Measurements from ENCODE around the gene PTP4A1. TPM values are rescaled to one million over a fixed set of nuclear protein-coding genes. Genes with fewer than 3 reads are reported as not detected.
A peak's percentile ranks its signal among the peaks of the same experiment; 100 is the strongest.
"Not testable (repeated sequence)": the region's sequence is repeated elsewhere in the genome, so short reads cannot be mapped to it uniquely, and the experiment has no call there.

The PTP4A1 gene
- total RNA-seq (11.2 TPM), polyA plus RNA-seq (ENCODE audit: insufficient read depth in 1 of 8, insufficient read length in 8 of 8, low replicate concordance in 1 of 8) (10 to 100 TPM; 22.6 to 32.9 (median 24.2) TPM)
- long read RNA-seq, donor 1, partial matches to known transcripts: 0 of 3 reads
- long read RNA-seq, donor 1, other reads (novel, unspliced or antisense): 0 of 3 reads
- long read RNA-seq, donor 2: 0 reads
- long read RNA-seq, donor 3, partial matches to known transcripts: 0 of 4 reads
- long read RNA-seq, donor 3, other reads (novel, unspliced or antisense): 0 of 4 reads
- long read RNA-seq, donor 4, partial matches to known transcripts: 0 of 4 reads
- long read RNA-seq, donor 4, other reads (novel, unspliced or antisense): 0 of 4 reads
- long read RNA-seq, donor 5, transcript PTP4A1-203 (5 exons, 2,203 nt): major isoform, 15 of 15 reads
- long read RNA-seq, donor 5, partial matches to known transcripts: 0 of 15 reads
- long read RNA-seq, donor 5, other reads (novel, unspliced or antisense): 0 of 15 reads
- long read RNA-seq, donor 6, partial matches to known transcripts: 28 of 29 reads
- long read RNA-seq, donor 6, other reads (novel, unspliced or antisense): 0 of 29 reads
- long read RNA-seq, donor 7, transcript PTP4A1-203 (5 exons, 2,203 nt): major isoform, 5 of 5 reads
- long read RNA-seq, donor 7, partial matches to known transcripts: 0 of 5 reads
- long read RNA-seq, donor 7, other reads (novel, unspliced or antisense): 0 of 5 reads
- long read RNA-seq, donor 8, transcript PTP4A1-203 (5 exons, 2,203 nt): major isoform, 5 of 5 reads
- long read RNA-seq, donor 8, partial matches to known transcripts: 0 of 5 reads
- long read RNA-seq, donor 8, other reads (novel, unspliced or antisense): 0 of 5 reads
- long read RNA-seq, donor 9, partial matches to known transcripts: 0 of 1 reads
- long read RNA-seq, donor 9, other reads (novel, unspliced or antisense): 0 of 1 reads
- long read RNA-seq, donor 10, transcript PTP4A1-203 (5 exons, 2,203 nt): major isoform, 8 of 8 reads
- long read RNA-seq, donor 10, partial matches to known transcripts: 0 of 8 reads
- long read RNA-seq, donor 10, other reads (novel, unspliced or antisense): 0 of 8 reads
- long read RNA-seq, donor 11, transcript PTP4A1-203 (5 exons, 2,203 nt): major isoform, 5 of 5 reads
- long read RNA-seq, donor 11, partial matches to known transcripts: 0 of 5 reads
- long read RNA-seq, donor 11, other reads (novel, unspliced or antisense): 0 of 5 reads

DNA sequence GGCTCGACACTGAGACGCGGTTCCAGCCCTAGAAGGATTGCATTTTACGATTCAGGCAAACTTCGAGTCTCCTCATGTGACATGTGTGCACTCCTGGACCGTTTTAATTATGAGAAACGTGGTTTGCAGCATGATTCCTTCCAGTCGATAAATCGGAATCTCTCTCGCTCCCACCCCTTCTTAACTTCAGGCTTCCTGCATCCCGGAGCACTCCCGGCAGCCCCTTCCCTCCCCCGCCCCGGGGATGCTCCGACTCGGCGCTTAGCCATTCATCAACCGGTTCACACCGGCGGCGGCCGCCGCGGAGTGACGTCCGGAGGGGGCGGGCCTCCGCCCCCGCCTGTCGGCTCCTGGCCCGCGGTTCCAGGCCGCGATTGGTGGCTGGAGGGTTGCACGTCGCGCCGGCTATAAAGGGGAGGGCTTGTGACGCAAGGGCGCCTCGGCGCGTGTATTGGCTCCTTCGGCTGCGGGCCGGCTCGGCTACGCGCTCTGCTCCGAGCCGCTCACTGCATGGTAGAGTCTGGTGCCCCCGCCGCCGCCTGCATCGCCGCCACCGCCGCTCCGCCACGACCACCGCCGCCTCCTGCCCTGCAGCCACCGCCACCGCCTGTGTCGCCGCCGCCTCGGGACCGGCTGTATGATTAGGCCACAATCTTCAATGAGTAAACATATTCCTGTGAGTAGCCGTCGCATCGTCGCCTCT lies at the start of gene PTP4A1, which contains the start of gene LOC128125822:
Gene PTP4A1 (plus strand): TSS at position 437 of the 703 bp plus-strand sequence. CDS start 4,401 bp downstream, outside the sequence.
Gene LOC128125822 (plus strand): TSS at position 437 of the 703 bp plus-strand sequence.
- 0% methylated on average over 73 of the region's 73 CpGs for WGBS (ENCODE audit: insufficient coverage)
- H3K9me3 ChIP-seq (replicated peaks; ENCODE audit: control insufficient read depth, low read depth, low read length): no peaks in the 10 kb centered on the region

DNA sequence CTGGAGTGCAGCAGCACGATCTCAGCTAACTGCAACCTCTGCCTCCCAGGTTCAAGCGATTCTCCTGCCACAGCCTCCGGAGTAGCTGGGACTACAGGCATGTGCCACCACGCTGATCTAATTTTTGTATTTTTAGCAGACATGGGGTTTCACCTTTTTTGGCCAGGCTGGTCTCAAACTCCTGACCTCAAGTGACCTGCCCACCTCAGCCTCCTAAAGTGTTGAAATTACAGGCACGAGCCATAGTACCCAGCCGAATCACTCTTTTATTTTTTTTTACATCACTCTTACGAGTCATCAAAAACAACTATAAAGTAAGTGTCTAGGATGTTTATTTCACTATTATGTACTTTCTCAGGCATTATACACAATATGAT lies 49.4 kb upstream of the PTP4A1 start:
- not testable (repeated sequence) for H3K27me3 ChIP-seq (ENCODE audit: control insufficient read depth, insufficient read depth, low read length); DNase-seq; H3K4me3 ChIP-seq (ENCODE audit: low read length); H3K36me3 ChIP-seq (ENCODE audit: control insufficient read depth, insufficient read depth, low read length); H3K27ac ChIP-seq (ENCODE audit: low read length); H3K4me1 ChIP-seq (ENCODE audit: control insufficient read depth, insufficient read depth, low read length); H3K9me3 ChIP-seq (replicated peaks; ENCODE audit: control insufficient read depth, low read depth, low read length)
- WGBS (ENCODE audit: insufficient coverage): 95% methylated on average over 4 of the region's 7 CpGs

More for the DNA sequence above, at the start of gene PTP4A1, which contains the start of gene LOC128125822:
- peak within 1 kb of the TSS; percentile 87 for H3K4me3 ChIP-seq (ENCODE audit: low read length)
- H3K4me1 ChIP-seq (ENCODE audit: control insufficient read depth, insufficient read depth, low read length): peaks cover 7% of the 10 kb centered on the region
- DNase-seq: peak; percentile 99
- peak within 1 kb of the TSS; percentile 98 for H3K27ac ChIP-seq (ENCODE audit: low read length)
- no peaks in the 10 kb centered on the region for H3K27me3 ChIP-seq (ENCODE audit: control insufficient read depth, insufficient read depth, low read length)
- peaks cover 3% of the 10 kb centered on the region for H3K36me3 ChIP-seq (ENCODE audit: control insufficient read depth, insufficient read depth, low read length)

DNA sequence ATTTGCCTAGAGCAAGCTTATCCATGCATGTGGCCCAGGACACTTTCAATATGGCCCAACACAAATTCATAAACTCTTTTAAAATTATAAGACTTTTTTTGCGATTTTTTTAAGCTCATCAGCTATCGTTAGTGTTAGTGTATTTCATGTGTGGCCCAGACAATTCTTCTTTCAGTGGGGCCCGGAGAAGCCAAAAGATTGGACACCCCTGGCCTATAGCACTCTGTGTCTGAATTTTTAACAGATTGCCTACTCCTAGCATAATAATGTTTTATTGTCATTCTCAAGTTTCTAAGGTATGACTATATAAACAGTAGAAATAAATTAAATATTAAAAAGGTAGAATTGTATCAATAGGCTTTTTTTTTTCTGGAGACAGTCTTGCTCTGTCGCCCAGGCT lies 48.6 kb upstream of the PTP4A1 start:
- H3K9me3 ChIP-seq (replicated peaks; ENCODE audit: control insufficient read depth, low read depth, low read length): no peaks in the 10 kb centered on the region
- no peak for DNase-seq
- H3K36me3 ChIP-seq (ENCODE audit: control insufficient read depth, insufficient read depth, low read length): no peaks in the 10 kb centered on the region
- WGBS (ENCODE audit: insufficient coverage): no CpG with 5 or more reads among the region's 4 CpGs
- no peak overlapping the region for H3K4me3 ChIP-seq (ENCODE audit: low read length)
- H3K27ac ChIP-seq (ENCODE audit: low read length): no peak overlapping the region
- H3K4me1 ChIP-seq (ENCODE audit: control insufficient read depth, insufficient read depth, low read length): no peaks in the 10 kb centered on the region
- H3K27me3 ChIP-seq (ENCODE audit: control insufficient read depth, insufficient read depth, low read length): no peaks in the 10 kb centered on the region

DNA sequence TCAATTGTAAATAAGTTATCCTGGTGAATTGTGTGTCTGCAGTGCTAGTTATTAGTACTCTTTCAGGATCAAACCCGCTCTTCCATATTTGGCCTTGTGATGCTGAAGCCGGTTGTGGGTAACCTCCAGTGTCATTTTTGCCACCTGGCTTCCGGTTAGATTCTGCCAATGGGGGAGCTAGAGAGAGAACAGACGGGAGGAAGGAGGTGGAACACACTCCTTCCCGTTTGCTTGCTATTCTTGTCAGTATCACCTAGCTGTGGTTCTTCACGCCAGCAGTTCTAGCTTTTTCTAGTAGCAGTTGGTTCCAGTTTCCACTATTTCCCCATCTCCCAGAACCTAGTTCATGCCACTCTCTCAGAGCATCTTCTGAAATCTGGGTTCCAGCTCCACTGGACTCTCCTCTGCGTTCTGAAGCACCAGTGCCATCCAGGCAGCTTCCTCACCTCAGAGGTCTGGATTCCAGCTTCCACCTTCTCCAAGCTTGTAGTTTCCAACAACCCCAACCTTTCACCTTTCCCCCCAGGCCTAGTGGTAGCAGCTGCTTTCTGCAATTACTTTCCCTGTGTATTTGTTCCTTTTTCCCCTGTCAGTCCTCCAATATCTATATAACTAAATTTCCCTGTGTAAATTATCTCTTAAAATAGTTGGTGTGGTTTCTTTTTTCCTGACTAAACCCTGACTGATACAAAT lies 46.9 kb upstream of the PTP4A1 start:
- H3K27ac ChIP-seq (ENCODE audit: low read length): no peak overlapping the region
- WGBS (ENCODE audit: insufficient coverage): 59% methylated on average over 5 of the region's 7 CpGs
- H3K27me3 ChIP-seq (ENCODE audit: control insufficient read depth, insufficient read depth, low read length): no peaks in the 10 kb centered on the region
- no peak overlapping the region for H3K4me3 ChIP-seq (ENCODE audit: low read length)
- H3K4me1 ChIP-seq (ENCODE audit: control insufficient read depth, insufficient read depth, low read length): no peaks in the 10 kb centered on the region
- H3K36me3 ChIP-seq (ENCODE audit: control insufficient read depth, insufficient read depth, low read length): no peaks in the 10 kb centered on the region
- H3K9me3 ChIP-seq (replicated peaks; ENCODE audit: control insufficient read depth, low read depth, low read length): no peaks in the 10 kb centered on the region
- DNase-seq: no peak

DNA sequence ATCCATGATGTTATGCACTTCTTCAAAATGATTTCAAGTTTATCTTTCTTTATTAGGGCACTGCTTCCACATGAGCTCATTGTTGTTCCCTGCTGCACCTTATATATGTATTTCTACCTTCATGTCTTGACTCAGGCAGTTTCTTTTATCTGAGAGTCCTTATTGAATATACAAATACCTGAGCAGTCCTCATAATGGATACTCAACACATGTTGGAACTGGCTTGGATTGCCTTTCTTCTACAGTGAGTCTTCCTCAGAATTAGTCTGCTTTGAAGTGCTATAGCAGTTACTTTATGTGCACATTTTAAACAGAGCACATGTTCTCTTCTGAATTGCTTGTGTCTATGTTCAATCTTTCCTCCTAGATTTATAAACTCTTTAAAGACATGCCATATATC lies 45.3 kb upstream of the PTP4A1 start:
- H3K4me1 ChIP-seq (ENCODE audit: control insufficient read depth, insufficient read depth, low read length): no peaks in the 10 kb centered on the region
- H3K36me3 ChIP-seq (ENCODE audit: control insufficient read depth, insufficient read depth, low read length): no peaks in the 10 kb centered on the region
- H3K4me3 ChIP-seq (ENCODE audit: low read length): no peak overlapping the region
- no peaks in the 10 kb centered on the region for H3K9me3 ChIP-seq (replicated peaks; ENCODE audit: control insufficient read depth, low read depth, low read length)
- no peak overlapping the region for H3K27ac ChIP-seq (ENCODE audit: low read length)
- no peak for DNase-seq
- no peaks in the 10 kb centered on the region for H3K27me3 ChIP-seq (ENCODE audit: control insufficient read depth, insufficient read depth, low read length)

DNA sequence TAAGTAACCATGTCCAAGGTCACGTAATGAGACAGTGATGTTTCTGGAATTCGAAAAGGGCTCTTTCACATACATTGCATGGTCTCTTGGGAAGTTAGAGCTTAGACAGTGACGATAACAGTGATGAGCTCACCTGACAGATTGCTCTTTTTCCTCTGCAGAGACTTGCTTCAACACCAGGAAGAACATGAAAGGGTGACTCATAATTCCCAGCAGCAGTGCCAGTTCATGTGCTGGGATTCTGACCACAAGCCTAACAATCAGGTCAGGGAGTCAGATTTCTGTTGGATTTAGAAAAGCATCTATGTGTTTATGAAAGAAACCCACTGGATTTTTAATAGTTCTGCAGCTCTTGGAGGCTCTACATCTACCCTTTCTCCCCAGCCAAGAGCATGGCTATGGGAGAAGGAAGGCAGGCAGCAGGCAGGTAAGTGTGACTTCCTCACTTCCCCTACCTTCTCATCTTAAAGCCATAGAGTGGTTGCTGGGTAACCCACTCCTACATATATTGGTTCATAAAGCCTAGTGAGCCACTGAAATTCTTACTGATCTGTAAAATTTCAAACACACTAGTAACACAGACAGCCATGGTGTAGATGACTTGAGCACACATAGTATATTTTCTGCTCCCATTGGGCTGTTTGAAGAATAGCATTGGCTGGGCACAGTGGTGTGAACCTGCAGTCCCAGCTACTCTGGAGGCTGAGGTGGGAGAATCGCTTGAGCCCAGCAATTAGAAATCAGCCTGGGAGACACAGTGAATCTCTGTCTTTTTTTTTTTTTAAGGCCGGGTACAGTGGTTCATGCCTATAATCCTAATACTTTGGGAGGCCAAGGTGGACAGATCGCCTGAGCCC lies 44.4 kb upstream of the PTP4A1 start:
- DNase-seq: peak; percentile 59
- 72% methylated on average over 3 of the region's 6 CpGs for WGBS (ENCODE audit: insufficient coverage)
- Histone ChIP-seq H3K27ac (ENCODE audit: low read length) (no peak overlapping the region), H3K4me3 (ENCODE audit: low read length) (no peak overlapping the region), H3K4me1 (ENCODE audit: control insufficient read depth, insufficient read depth, low read length) (no peaks in the 10 kb centered on the region), H3K27me3 (ENCODE audit: control insufficient read depth, insufficient read depth, low read length) (no peaks in the 10 kb centered on the region), H3K36me3 (ENCODE audit: control insufficient read depth, insufficient read depth, low read length) (no peaks in the 10 kb centered on the region), H3K9me3 (replicated peaks; ENCODE audit: control insufficient read depth, low read depth, low read length) (no peaks in the 10 kb centered on the region)

DNA sequence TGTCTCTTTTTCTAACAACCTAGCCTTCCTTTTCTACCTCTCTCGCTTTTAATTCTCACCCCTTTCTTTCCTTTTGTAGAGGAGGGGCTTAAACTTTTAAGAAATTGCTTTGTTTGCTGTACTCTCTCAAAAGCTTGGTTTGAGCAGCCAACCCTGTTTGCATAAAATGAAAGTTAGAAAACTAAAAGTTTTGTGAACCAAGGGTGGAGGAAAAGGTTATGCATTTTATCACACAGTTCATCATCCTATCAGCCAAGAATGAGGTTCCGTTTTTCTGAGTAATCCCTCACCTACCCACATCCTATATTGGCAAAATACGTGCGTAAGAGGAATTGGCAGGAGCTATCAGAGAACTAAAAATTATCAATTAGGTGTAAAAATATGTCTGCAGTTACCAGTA lies 42.8 kb upstream of the PTP4A1 start:
- Histone ChIP-seq H3K27ac (ENCODE audit: low read length) (no peak overlapping the region), H3K36me3 (ENCODE audit: control insufficient read depth, insufficient read depth, low read length) (no peaks in the 10 kb centered on the region), H3K27me3 (ENCODE audit: control insufficient read depth, insufficient read depth, low read length) (no peaks in the 10 kb centered on the region), H3K4me1 (ENCODE audit: control insufficient read depth, insufficient read depth, low read length) (no peaks in the 10 kb centered on the region), H3K9me3 (replicated peaks; ENCODE audit: control insufficient read depth, low read depth, low read length) (no peaks in the 10 kb centered on the region), H3K4me3 (ENCODE audit: low read length) (no peak overlapping the region)
- DNase-seq: no peak
- no CpG with 5 or more reads among the region's 4 CpGs for WGBS (ENCODE audit: insufficient coverage)

DNA sequence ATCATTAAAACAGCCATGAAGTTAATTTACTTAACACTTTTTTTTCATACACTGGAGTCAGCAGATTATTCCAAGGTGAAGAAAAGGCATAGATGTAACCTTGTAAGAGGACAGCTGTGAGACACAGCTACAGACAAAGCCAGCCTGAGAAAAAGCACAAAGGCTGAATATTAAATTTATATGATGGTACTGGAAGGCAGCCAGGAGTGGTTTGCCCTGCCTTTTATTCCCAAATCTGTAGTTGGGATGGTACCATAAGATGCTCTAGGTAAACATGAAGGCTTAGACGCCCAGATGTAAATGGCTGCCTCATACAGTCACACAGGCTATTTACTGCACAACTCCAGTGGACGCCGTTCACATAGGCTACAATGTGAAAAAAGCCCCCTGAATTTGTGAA lies 42.1 kb upstream of the PTP4A1 start:
- H3K4me3 ChIP-seq (ENCODE audit: low read length): no peak overlapping the region
- no peak overlapping the region for H3K27ac ChIP-seq (ENCODE audit: low read length)
- H3K9me3 ChIP-seq (replicated peaks; ENCODE audit: control insufficient read depth, low read depth, low read length): no peaks in the 10 kb centered on the region
- DNase-seq: no peak
- WGBS (ENCODE audit: insufficient coverage): no CpG with 5 or more reads among the region's 3 CpGs
- no peaks in the 10 kb centered on the region for H3K27me3 ChIP-seq (ENCODE audit: control insufficient read depth, insufficient read depth, low read length)
- no peaks in the 10 kb centered on the region for H3K4me1 ChIP-seq (ENCODE audit: control insufficient read depth, insufficient read depth, low read length)
- no peaks in the 10 kb centered on the region for H3K36me3 ChIP-seq (ENCODE audit: control insufficient read depth, insufficient read depth, low read length)

All from muscle of leg (tissue), 16 donors.